Activated naive CD4-positive, alpha-beta T cell treated with anti-CD3 and anti-CD28 coated beads, Interleukin-2, amount 10 ng/mL, durations not matched to agents 5 hours and 36 hours (primary cell): ENCODE data around the gene FARS2. TPM values are rescaled to one million over a fixed set of nuclear protein-coding genes. Genes with fewer than 3 reads are reported as not detected.

ENCODE experiments used
- total RNA-seq, 2 experiments: library from RNA; stranded (reverse); gene quantifications; one replicate each; pipeline ENCODE4 v1.2.3, GENCODE V29; 2021

FARS2 gene
- 10 to 100 TPM; 12.7 to 13.8 TPM for total RNA-seq

DNA sequence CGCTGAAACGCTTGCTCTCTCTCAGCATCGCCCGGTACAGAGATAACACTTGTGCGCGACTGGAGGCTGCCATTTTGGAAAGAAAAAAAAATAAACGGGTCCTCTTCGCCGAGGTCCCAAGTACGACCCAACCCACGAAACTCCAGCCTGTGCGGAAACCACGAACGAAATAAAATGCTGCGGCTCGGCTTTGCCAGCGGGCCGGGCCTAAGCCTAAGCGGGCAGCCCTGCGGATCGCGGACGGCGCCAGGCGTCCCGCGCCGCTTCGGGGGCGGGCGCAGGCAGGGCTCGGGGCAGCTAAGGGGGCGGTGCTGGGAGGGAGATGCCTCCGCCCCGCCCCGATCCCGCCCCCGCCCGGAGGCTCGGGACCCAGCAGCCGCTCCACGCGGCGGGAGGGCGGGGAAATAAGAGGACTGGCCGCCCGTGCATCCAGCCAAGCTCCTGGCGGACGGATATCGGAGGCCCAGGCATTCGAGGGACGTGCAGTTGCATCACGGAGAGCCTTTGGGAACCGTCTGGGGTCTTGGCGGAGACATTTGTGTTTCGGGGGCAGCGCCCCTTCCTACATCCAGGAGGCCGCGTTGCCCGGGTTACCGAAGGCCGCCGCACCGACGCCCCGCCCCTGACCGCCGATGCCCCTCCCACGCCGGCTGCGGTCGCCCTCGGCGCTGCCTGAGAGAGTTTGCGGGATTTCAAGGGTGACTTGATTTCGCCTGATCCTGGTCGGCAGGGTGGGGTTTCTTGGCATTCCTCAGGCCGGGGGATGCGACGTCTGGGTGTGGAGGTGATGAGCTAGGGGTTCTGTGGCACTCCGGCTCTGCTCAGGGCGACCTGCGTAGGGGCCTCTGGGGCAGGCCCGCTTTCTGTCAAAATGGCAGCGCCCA is at the start of gene FARS2, which contains the start of gene LYRM4:
TSS of gene FARS2 (plus strand) at position 853 of the 884 bp plus-strand sequence.
TSS of gene LYRM4 (minus strand) at position 290 of the 884 bp plus-strand sequence. CDS start at position 73, 217 bp downstream.

Other genes starting within 250 kb of the FARS2 start
- gene PPP1R3G, start 176.2 kb upstream of the FARS2 start, total RNA-seq, result under 1 TPM; 0.15 to 0.22 TPM
- 10 to 100 TPM; 30.2 to 31.9 TPM for gene LYRM4, start 563 bp upstream of the FARS2 start, total RNA-seq